Measurements from ENCODE around the gene DNAJB7. TPM values are rescaled to one million over a fixed set of nuclear protein-coding genes. Genes with fewer than 3 reads are reported as not detected.
A peak's percentile ranks its signal among the peaks of the same experiment; 100 is the strongest.

The DNAJB7 gene
- total and polyA plus RNA-seq, 2 experiments from 2014 or later = 0.63 TPM; not detected in 1

GRCh38 chr22:40898850-40899357 is 37.0 kb upstream of the DNAJB7 start:
- Mint-ChIP-seq H3K27ac (peak overlapping the region; percentile 76), H3K4me1 (peaks cover 2% of the 10 kb centered on the region; the same call in 1 of the 3 replicates), H3K27me3 (ENCODE audit: insufficient read depth, low read depth, poor library complexity) (peaks cover 2% of the 10 kb centered on the region), H3K9me3 (no peaks in the 10 kb centered on the region), H3K36me3 (ENCODE audit: low read depth) (no peaks in the 10 kb centered on the region; the same call in 2 of the 3 replicates), H3K4me3 (no peak overlapping the region)
- Histone ChIP-seq H3K27me3 (ENCODE audit: insufficient read depth) (no peaks in the 10 kb centered on the region), H3K4me1 (ENCODE audit: insufficient read depth) (no peaks in the 10 kb centered on the region), H3K27ac (ENCODE audit: low read depth) (no peak overlapping the region), H2AFZ (no peak overlapping the region), H3F3A (replicated peaks; ENCODE audit: low read depth) (no peaks in the 10 kb centered on the region), H3K36me3 (ENCODE audit: insufficient read depth) (no peaks in the 10 kb centered on the region), H3K4me3 (no peak overlapping the region), H4K20me1 (replicated peaks; ENCODE audit: insufficient read depth) (0 out of 2 replicates have a peak, but pooled peaks cover 4% of the 10 kb centered on the region), H3K79me2 (replicated peaks; ENCODE audit: insufficient read depth) (no peaks in the 10 kb centered on the region), H3K4me2 (no peak overlapping the region), H3K9me2 (ENCODE audit: insufficient read depth) (no peaks in the 10 kb centered on the region)
- ATAC-seq (peak; percentile 61), DNase-seq (ENCODE audit: low spot score) (peak; percentile 71)
- TF ChIP-seq POLR2AphosphoS5 (IDR thresholded peaks at IDR 0.05; ENCODE audit: low read depth) = no peak
- no peak for TF ChIP-seq ZNF114 (CRISPR knock-in tag; IDR thresholded peaks at IDR 0.05)
- TF ChIP-seq CTCF (conservative IDR thresholded peaks at IDR 0.05; ENCODE audit: low read depth in 2 of 2) = peak; percentile 58 to 60
- TF ChIP-seq ETS1 (IDR thresholded peaks at IDR 0.05) = no peak
- no peak for TF ChIP-seq CREB1 (CRISPR knock-in tag; IDR thresholded peaks at IDR 0.05; ENCODE audit: low read depth)
- no peak for TF ChIP-seq EZH2phosphoT487 (IDR thresholded peaks at IDR 0.05; ENCODE audit: unreplicated experiment)
- TF ChIP-seq STAT1 (IDR thresholded peaks at IDR 0.05; ENCODE audit: unreplicated experiment) = no peak
- no peak for TF ChIP-seq NANOG (IDR thresholded peaks at IDR 0.05; ENCODE audit: borderline replicate concordance)

- H3K27ac Mint-ChIP-seq = no peak overlapping the region
- H3F3A ChIP-seq (replicated peaks; ENCODE audit: low read depth) = no peaks in the 10 kb centered on the region
- H3K4me1 Mint-ChIP-seq = peaks cover 2% of the 10 kb centered on the region; the same call in 1 of the 3 replicates
- no peaks in the 10 kb centered on the region for H3K27me3 ChIP-seq (ENCODE audit: insufficient read depth)
- H3K4me2 ChIP-seq = no peak overlapping the region
- H2AFZ ChIP-seq = no peak overlapping the region
- peaks cover 2% of the 10 kb centered on the region for H3K27me3 Mint-ChIP-seq (ENCODE audit: insufficient read depth, low read depth, poor library complexity)
- H3K4me1 ChIP-seq (ENCODE audit: insufficient read depth) = no peaks in the 10 kb centered on the region
- no peak overlapping the region for H3K4me3 Mint-ChIP-seq
- no peak overlapping the region for H3K4me3 ChIP-seq
- no peak for TF ChIP-seq JUNB (IDR thresholded peaks at IDR 0.05; ENCODE audit: unreplicated experiment)
- no peak for TF ChIP-seq REST (IDR thresholded peaks at IDR 0.05; ENCODE audit: unreplicated experiment)
- no peak for TF ChIP-seq ETS1 (IDR thresholded peaks at IDR 0.05)
- TF ChIP-seq CREB1 (CRISPR knock-in tag; IDR thresholded peaks at IDR 0.05; ENCODE audit: low read depth) = no peak
- no peak for TF ChIP-seq NANOG (IDR thresholded peaks at IDR 0.05; ENCODE audit: borderline replicate concordance)
- TF ChIP-seq ZNF114 (CRISPR knock-in tag; IDR thresholded peaks at IDR 0.05) = no peak
- H3K9me3 Mint-ChIP-seq = no peaks in the 10 kb centered on the region
- no peaks in the 10 kb centered on the region; the same call in 1 of the 2 replicates for H3K36me3 ChIP-seq (ENCODE audit: insufficient read depth)
- H3K79me2 ChIP-seq (replicated peaks; ENCODE audit: insufficient read depth) = no peaks in the 10 kb centered on the region
- H4K20me1 ChIP-seq (replicated peaks; ENCODE audit: insufficient read depth) = no peaks in the 10 kb centered on the region
- ATAC-seq (no peak), DNase-seq (ENCODE audit: low spot score) (no peak)
- no peaks in the 10 kb centered on the region for H3K9me2 ChIP-seq (ENCODE audit: insufficient read depth)
- H3K27ac ChIP-seq (ENCODE audit: low read depth) = no peak overlapping the region
- H3K36me3 Mint-ChIP-seq (ENCODE audit: low read depth) = peaks cover 3% of the 10 kb centered on the region; the same call in 1 of the 3 replicates
Observed at GRCh38 chr22:40894417-40894816, 32.5 kb upstream of the DNAJB7 start.
